K562 (cell line): ENCODE data around the gene CDK9. TPM values are rescaled to one million over a fixed set of nuclear protein-coding genes. Genes with fewer than 3 reads are reported as not detected.

ENCODE experiments used
- ATAC-seq: fragments of 200-7000 bp; cut with Tn5 transposase; 3 replicates; pipeline ENCODE4 v1.9.1; 2020; ENCODE audit warnings: moderate library complexity
- BruUV-seq: library from RNA; stranded (reverse); fragments of 400-500 nt; replicated peaks from 2 replicates; lab custom pipeline; 2021; lab: Mats Ljungman, UMichigan
- CTCF ChIA-PET: fragments of 300-600 bp; formaldehyde crosslinking; extraction: SDS; loops from one replicate; lab custom pipeline; 2021; ENCODE audit warnings: low intra/inter-chr PET ratio; lab: Yijun Ruan, JAX
- POLR2A ChIA-PET: fragments of 300-600, 350-650 bp; sonication (Branson Sonifier 250); formaldehyde crosslinking; extraction: SDS; loops from one replicate; lab custom pipeline; 2021; ENCODE audit warnings: antibody characterized with exemption, inconsistent platforms; lab: Yijun Ruan, JAX
- DNase-seq, 4 experiments: peaks; one replicate each; pipeline versions ENCODE4 v3.0.0 to v3.0.0-alpha.2; 2011 to 2018; ENCODE audit warnings: low spot score in 3 of 4, mixed read lengths in 3 of 4; ENCODE audit errors: extremely low read depth in 1 of 4
- FAIRE-seq: peaks from 2 replicates; lab custom pipeline; 2011; peaks lifted over from hg19 to GRCh38; lab: Jason Lieb, UNC
- H2AFZ ChIP-seq: 2 replicates; pipeline ENCODE4 v1.6.0; 2011; ENCODE audit warnings: low read depth, low read length, control low read depth, inconsistent platforms
- H3K27ac ChIP-seq: fragments of 200-600 bp; 3 replicates; pipeline ENCODE4 v1.8.0; 2011; ENCODE audit warnings: low read depth, mild to moderate bottlenecking, control low read depth, inconsistent platforms, low read length, moderate library complexity, mixed read lengths; ENCODE audit errors: extremely low read depth
- H3K27me3 ChIP-seq, 2 experiments: fragments of 300-600 bp in 1 of 2; 2 replicates in 1 of 2; 3 replicates in 1 of 2; pipeline versions ENCODE4 v1.6.0 to v1.8.0; 2011; ENCODE audit warnings: inconsistent platforms in 2 of 2, low read length in 2 of 2, mild to moderate bottlenecking in 1 of 2, mixed read lengths in 1 of 2, moderate library complexity in 1 of 2; ENCODE audit not compliant: control insufficient read depth in 2 of 2, insufficient read depth in 2 of 2
- H3K36me3 ChIP-seq: fragments of 300-600 bp; 3 replicates; pipeline ENCODE4 v1.8.0; 2011; ENCODE audit warnings: mild to moderate bottlenecking, low read length, inconsistent platforms; ENCODE audit not compliant: control insufficient read depth, insufficient read depth
- H3K4me1 ChIP-seq, 2 experiments: fragments of 200-600 bp in 1 of 2; replicated peaks in 1 of 2; 2 replicates in 1 of 2; 3 replicates in 1 of 2; pipeline versions ENCODE4 v1.5.1 to v1.8.0; 2011; ENCODE audit warnings: inconsistent platforms in 2 of 2, low read length in 2 of 2, mild to moderate bottlenecking in 1 of 2, mixed read lengths in 1 of 2, moderate library complexity in 1 of 2; ENCODE audit not compliant: control insufficient read depth in 2 of 2, insufficient read depth in 2 of 2
- H3K4me2 ChIP-seq: 2 replicates; pipeline ENCODE4 v1.6.1; 2011; ENCODE audit warnings: low read length, control low read depth, inconsistent platforms, mixed read lengths; ENCODE audit not compliant: insufficient read depth
- H3K4me3 ChIP-seq: fragments of 200-600 bp; sonication (generic), shearing (Covaris generic); 2 replicates; pipeline ENCODE4 v1.5.1; 2016; ENCODE audit warnings: control low read depth, inconsistent platforms
- H3K79me2 ChIP-seq: fragments of 200-600 bp; 3 replicates; pipeline ENCODE4 v1.8.0; 2011; ENCODE audit warnings: low read length, inconsistent platforms; ENCODE audit not compliant: control insufficient read depth, insufficient read depth
- H3K9ac ChIP-seq, 2 experiments: 2 replicates each; pipeline versions ENCODE4 v1.6.0 to v1.6.1; 2011; ENCODE audit warnings: low read depth in 2 of 2, low read length in 2 of 2, control low read depth in 1 of 2, inconsistent platforms in 1 of 2, mild to moderate bottlenecking in 1 of 2, mixed read lengths in 1 of 2; ENCODE audit not compliant: insufficient read depth in 1 of 2
- H3K9me1 ChIP-seq: one replicate; pipeline ENCODE4 v1.6.0; 2011; ENCODE audit warnings: inconsistent platforms, mild to moderate bottlenecking, low read length, moderate library complexity; ENCODE audit not compliant: control insufficient read depth, insufficient read depth
- H3K9me3 ChIP-seq: replicated peaks from 2 replicates; pipeline ENCODE4 v1.5.1; 2011; ENCODE audit warnings: low read depth, low read length, inconsistent platforms; ENCODE audit not compliant: control insufficient read depth, insufficient read depth
- H4K20me1 ChIP-seq: replicated peaks from 2 replicates; pipeline ENCODE4 v1.6.1; 2011; ENCODE audit warnings: low read length, inconsistent platforms, mixed read lengths; ENCODE audit not compliant: control insufficient read depth, insufficient read depth
- CC2D1A ChIP-seq: fragments of 450-650 bp; IDR thresholded peaks from 2 replicates; pipeline ENCODE4 v1.6.1; 2017; ENCODE audit warnings: mild to moderate bottlenecking
- DNMT1 ChIP-seq: fragments of 450-650 bp; IDR thresholded peaks from 2 replicates; pipeline ENCODE4 v1.6.1; 2016; ENCODE audit warnings: antibody characterized with exemption, mild to moderate bottlenecking
- EGR1 ChIP-seq: fragments of 450-650 bp; conservative IDR thresholded peaks from 2 replicates; pipeline ENCODE4 v1.6.1; 2017; ENCODE audit warnings: mild to moderate bottlenecking
- EP400 ChIP-seq: fragments of 450-650 bp; IDR thresholded peaks from 2 replicates; pipeline ENCODE4 v1.6.1; 2017; ENCODE audit warnings: antibody characterized with exemption, mild to moderate bottlenecking, moderate library complexity
- EZH2 ChIP-seq: IDR thresholded peaks from 2 replicates; pipeline ENCODE4 v1.6.1; 2012; ENCODE audit warnings: low read depth, mild to moderate bottlenecking, inconsistent platforms, low read length, borderline replicate concordance
- NFATC3 ChIP-seq: fragments of 450-650 bp; IDR thresholded peaks from 2 replicates; pipeline ENCODE4 v1.6.1; 2017; ENCODE audit warnings: mild to moderate bottlenecking
- POLR2AphosphoS5 ChIP-seq: IDR thresholded peaks from 2 replicates; pipeline ENCODE4 v1.6.1; 2011; ENCODE audit warnings: mild to moderate bottlenecking, low read depth, low read length, moderate library complexity; ENCODE audit not compliant: control insufficient read depth, insufficient read depth
- STAG1 ChIP-seq: sonication (generic); formaldehyde crosslinking; IDR thresholded peaks from 2 replicates; pipeline ENCODE4 v1.5.0; 2020; ENCODE audit warnings: missing genetic modification reagents, borderline replicate concordance
- ZBED1 ChIP-seq: IDR thresholded peaks from 2 replicates; pipeline ENCODE4 v1.6.1; 2014
- WGBS: fragments of 100-300 bp; shearing (Covaris generic); methylation state at CpG from one replicate; pipeline ENCODE4 v1.1.6; 2016; ENCODE audit warnings: low coverage, mixed read lengths; ENCODE audit not compliant: insufficient coverage; ENCODE audit errors: missing lambda C conversion rate; 5-methylcytosine and 5-hydroxymethylcytosine counted together
- in situ Hi-C: fragments of 300-500 bp; cut with MboI; formaldehyde crosslinking; loops from 4 replicates; pipeline ENCODE4 v1.15.0; 2018; ENCODE audit warnings: inconsistent platforms, mixed read lengths
- intact Hi-C: fragments of 100-400 bp; cut with micrococcal nuclease; formaldehyde crosslinking; loops from 2 replicates; pipeline ENCODE4 v1.14.2; 2022
- polyA plus RNA-seq, 8 experiments: library from polyadenylated mRNA; depleted of rRNA in 4 of 8; stranded (reverse) in 5 of 8; unstranded in 3 of 8; fragments of >200 nt; fragmentation: Nextera tagmentation in 2 of 8; fragmentation: Illumina TruSeq in 1 of 8; extraction: Ambion mirVana in 2 of 8; extraction: Trizol in 1 of 8; gene quantifications; 2 replicates each; pipeline versions ENCODE4 v1.2.1 to v1.2.3, GENCODE V29; 2011 to 2014; ENCODE audit warnings: inconsistent platforms in 1 of 8, missing spikeins in 1 of 8
- total RNA-seq, 7 experiments: library from RNA; depleted of rRNA in 6 of 7; stranded (reverse); fragments of >200 nt in 6 of 7; fragmentation: Illumina TruSeq in 2 of 7; extraction: Trizol in 2 of 7; gene quantifications; 2 replicates each; pipeline versions ENCODE4 v1.2.1 to v1.2.3, GENCODE V29; 2011 to 2021; ENCODE audit warnings: low replicate concordance in 1 of 7
- TF ChIP-seq, protein P1 (sequence below), 3 experiments: IDR thresholded peaks in 2 of 3; conservative IDR thresholded peaks in 1 of 3; 2 replicates each; pipeline ENCODE4 v1.5.1; 2011 to 2012; ENCODE audit warnings: low read length in 3 of 3, mild to moderate bottlenecking in 3 of 3, control low read depth in 2 of 3, improper control_type of control experiment in 1 of 3, inconsistent platforms in 1 of 3, low read depth in 1 of 3, mixed read lengths in 1 of 3, moderate library complexity in 1 of 3; ENCODE audit not compliant: insufficient read depth in 2 of 3
- TF ChIP-seq, protein P2 (sequence below): fragments of 450-650 bp; IDR thresholded peaks from 2 replicates; pipeline ENCODE4 v1.6.1; 2016; ENCODE audit warnings: borderline replicate concordance
- TF ChIP-seq, protein P3 (sequence below): fragments of 200-800 bp; sonication (Bioruptor generic); IDR thresholded peaks from 2 replicates; pipeline ENCODE4 v1.6.1; 2017; ENCODE audit warnings: missing genetic modification characterization, missing compliant biosample characterization
- TF ChIP-seq, protein P4 (sequence below): fragments of 250-450 bp; sonication (Bioruptor Pico); IDR thresholded peaks from 2 replicates; pipeline ENCODE4 v1.4.0; 2020; ENCODE audit warnings: mild to moderate bottlenecking, moderate library complexity

Gene CDK9
- total and polyA plus RNA-seq, 9 of the 15 experiments (the other 6 are each of a cell fraction or from before 2014, with no cell fraction given) = 4.2 to 78.6 (median 33.0) TPM

DNA sequence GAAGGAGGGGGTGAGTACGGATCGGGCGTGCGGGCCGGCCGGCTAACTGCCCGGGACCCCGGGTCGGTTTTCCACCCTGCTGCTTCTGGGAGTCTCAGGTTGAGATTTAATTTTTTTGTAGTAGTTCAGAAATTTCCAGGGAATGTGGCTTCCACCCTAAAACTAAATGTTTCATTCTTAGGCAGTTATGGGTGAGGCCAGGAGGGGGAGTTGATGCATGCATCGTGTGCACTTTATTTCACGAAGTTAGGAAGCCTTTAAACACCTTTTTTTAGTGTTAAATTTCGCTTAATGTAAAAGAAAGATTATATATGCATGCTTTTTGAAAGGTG is 905 bp downstream of the CDK9 start:
- peaks cover 45% of the 10 kb centered on the region for H3K79me2 ChIP-seq
- ATAC-seq (peak; percentile 2; the same call in 2 of the 3 replicates), FAIRE-seq (no peak), DNase-seq (no peak)
- H3K4me2 ChIP-seq = peak overlapping the region; percentile 77
- BruUV-seq = no TSS peak
- WGBS = 0% methylated on average over 12 of the region's 12 CpGs
- CTCF ChIA-PET = interaction anchor here (4.0 to 4.8 kb wide), 2 partner anchors 52 to 83 kb away, joined by 34 to 46 read pairs; partner anchors contain the start of gene TOR2A
- H3K27ac ChIP-seq = peak overlapping the region; percentile 93
- H3K36me3 ChIP-seq = peaks cover 49% of the 10 kb centered on the region
- H3K9me1 ChIP-seq = no peaks in the 10 kb centered on the region
- no peak overlapping the region for H2AFZ ChIP-seq
- H3K4me1 ChIP-seq = peaks cover 7 to 36% of the 10 kb centered on the region in 2 experiments; a peak in 4 of 5 replicates
- intact Hi-C loops (no loop called here), in situ Hi-C loops (no loop called here)
- peak overlapping the region; percentile 90 to 96 for H3K9ac ChIP-seq
- POLR2A ChIA-PET = no interaction called here
- no peaks in the 10 kb centered on the region for H3K9me3 ChIP-seq
- peaks cover 29% of the 10 kb centered on the region for H4K20me1 ChIP-seq
- H3K4me3 ChIP-seq = peak overlapping the region; percentile 99
- H3K27me3 ChIP-seq = no peaks in the 10 kb centered on the region
- TF ChIP-seq NFATC3 (peak; percentile 16), STAG1 (CRISPR knock-in tag) (no peak), CC2D1A (peak; percentile 39; the same call in 1 of the 2 replicates), POLR2AphosphoS5 (no peak), EGR1 (no peak), EZH2 (no peak), ZBED1 (no peak), DNMT1 (no peak), EP400 (0 out of 2 replicates have a peak, but pooled peaks have one; percentile 9)
- TF ChIP-seq, protein P1, sequence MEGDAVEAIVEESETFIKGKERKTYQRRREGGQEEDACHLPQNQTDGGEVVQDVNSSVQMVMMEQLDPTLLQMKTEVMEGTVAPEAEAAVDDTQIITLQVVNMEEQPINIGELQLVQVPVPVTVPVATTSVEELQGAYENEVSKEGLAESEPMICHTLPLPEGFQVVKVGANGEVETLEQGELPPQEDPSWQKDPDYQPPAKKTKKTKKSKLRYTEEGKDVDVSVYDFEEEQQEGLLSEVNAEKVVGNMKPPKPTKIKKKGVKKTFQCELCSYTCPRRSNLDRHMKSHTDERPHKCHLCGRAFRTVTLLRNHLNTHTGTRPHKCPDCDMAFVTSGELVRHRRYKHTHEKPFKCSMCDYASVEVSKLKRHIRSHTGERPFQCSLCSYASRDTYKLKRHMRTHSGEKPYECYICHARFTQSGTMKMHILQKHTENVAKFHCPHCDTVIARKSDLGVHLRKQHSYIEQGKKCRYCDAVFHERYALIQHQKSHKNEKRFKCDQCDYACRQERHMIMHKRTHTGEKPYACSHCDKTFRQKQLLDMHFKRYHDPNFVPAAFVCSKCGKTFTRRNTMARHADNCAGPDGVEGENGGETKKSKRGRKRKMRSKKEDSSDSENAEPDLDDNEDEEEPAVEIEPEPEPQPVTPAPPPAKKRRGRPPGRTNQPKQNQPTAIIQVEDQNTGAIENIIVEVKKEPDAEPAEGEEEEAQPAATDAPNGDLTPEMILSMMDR (IDR thresholded peaks at IDR 0.05 in 2 of 3, conservative IDR thresholded peaks at IDR 0.05 in 1 of 3; ENCODE audit: insufficient read depth in 2 of 3, low read depth in 1 of 3, low read length in 3 of 3) = peak; percentile 20 to 66 (median 45); a peak in 5 of 6 replicates
- TF ChIP-seq, protein P2, sequence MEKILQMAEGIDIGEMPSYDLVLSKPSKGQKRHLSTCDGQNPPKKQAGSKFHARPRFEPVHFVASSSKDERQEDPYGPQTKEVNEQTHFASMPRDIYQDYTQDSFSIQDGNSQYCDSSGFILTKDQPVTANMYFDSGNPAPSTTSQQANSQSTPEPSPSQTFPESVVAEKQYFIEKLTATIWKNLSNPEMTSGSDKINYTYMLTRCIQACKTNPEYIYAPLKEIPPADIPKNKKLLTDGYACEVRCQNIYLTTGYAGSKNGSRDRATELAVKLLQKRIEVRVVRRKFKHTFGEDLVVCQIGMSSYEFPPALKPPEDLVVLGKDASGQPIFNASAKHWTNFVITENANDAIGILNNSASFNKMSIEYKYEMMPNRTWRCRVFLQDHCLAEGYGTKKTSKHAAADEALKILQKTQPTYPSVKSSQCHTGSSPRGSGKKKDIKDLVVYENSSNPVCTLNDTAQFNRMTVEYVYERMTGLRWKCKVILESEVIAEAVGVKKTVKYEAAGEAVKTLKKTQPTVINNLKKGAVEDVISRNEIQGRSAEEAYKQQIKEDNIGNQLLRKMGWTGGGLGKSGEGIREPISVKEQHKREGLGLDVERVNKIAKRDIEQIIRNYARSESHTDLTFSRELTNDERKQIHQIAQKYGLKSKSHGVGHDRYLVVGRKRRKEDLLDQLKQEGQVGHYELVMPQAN = peak; percentile 31; the same call in 1 of the 2 replicates
- TF ChIP-seq, protein P3, sequence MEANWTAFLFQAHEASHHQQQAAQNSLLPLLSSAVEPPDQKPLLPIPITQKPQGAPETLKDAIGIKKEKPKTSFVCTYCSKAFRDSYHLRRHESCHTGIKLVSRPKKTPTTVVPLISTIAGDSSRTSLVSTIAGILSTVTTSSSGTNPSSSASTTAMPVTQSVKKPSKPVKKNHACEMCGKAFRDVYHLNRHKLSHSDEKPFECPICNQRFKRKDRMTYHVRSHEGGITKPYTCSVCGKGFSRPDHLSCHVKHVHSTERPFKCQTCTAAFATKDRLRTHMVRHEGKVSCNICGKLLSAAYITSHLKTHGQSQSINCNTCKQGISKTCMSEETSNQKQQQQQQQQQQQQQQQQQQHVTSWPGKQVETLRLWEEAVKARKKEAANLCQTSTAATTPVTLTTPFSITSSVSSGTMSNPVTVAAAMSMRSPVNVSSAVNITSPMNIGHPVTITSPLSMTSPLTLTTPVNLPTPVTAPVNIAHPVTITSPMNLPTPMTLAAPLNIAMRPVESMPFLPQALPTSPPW (CRISPR knock-in tag) = 0 out of 2 replicates have a peak, but pooled peaks have one; percentile 4
- TF ChIP-seq, protein P4, sequence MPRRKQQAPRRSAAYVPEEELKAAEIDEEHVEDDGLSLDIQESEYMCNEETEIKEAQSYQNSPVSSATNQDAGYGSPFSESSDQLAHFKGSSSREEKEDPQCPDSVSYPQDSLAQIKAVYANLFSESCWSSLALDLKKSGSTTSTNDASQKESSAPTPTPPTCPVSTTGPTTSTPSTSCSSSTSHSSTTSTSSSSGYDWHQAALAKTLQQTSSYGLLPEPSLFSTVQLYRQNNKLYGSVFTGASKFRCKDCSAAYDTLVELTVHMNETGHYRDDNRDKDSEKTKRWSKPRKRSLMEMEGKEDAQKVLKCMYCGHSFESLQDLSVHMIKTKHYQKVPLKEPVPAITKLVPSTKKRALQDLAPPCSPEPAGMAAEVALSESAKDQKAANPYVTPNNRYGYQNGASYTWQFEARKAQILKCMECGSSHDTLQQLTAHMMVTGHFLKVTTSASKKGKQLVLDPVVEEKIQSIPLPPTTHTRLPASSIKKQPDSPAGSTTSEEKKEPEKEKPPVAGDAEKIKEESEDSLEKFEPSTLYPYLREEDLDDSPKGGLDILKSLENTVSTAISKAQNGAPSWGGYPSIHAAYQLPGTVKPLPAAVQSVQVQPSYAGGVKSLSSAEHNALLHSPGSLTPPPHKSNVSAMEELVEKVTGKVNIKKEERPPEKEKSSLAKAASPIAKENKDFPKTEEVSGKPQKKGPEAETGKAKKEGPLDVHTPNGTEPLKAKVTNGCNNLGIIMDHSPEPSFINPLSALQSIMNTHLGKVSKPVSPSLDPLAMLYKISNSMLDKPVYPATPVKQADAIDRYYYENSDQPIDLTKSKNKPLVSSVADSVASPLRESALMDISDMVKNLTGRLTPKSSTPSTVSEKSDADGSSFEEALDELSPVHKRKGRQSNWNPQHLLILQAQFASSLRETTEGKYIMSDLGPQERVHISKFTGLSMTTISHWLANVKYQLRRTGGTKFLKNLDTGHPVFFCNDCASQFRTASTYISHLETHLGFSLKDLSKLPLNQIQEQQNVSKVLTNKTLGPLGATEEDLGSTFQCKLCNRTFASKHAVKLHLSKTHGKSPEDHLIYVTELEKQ (CRISPR knock-in tag) = no peak
